HG02884 (cell line): ENCODE results near the gene MRPL45.
"Not testable (repeated sequence)": the region's sequence is repeated elsewhere in the genome, so short reads cannot be mapped to it uniquely, and the experiment has no call there.

Experiments
- ATAC-seq: cut with Tn5 transposase; IDR thresholded peaks from one replicate; pipeline ENCODE4 v1.9.1; 2021; ENCODE audit warnings: mild to moderate bottlenecking, moderate library complexity; ENCODE audit not compliant: unreplicated experiment

The MRPL45 gene

DNA sequence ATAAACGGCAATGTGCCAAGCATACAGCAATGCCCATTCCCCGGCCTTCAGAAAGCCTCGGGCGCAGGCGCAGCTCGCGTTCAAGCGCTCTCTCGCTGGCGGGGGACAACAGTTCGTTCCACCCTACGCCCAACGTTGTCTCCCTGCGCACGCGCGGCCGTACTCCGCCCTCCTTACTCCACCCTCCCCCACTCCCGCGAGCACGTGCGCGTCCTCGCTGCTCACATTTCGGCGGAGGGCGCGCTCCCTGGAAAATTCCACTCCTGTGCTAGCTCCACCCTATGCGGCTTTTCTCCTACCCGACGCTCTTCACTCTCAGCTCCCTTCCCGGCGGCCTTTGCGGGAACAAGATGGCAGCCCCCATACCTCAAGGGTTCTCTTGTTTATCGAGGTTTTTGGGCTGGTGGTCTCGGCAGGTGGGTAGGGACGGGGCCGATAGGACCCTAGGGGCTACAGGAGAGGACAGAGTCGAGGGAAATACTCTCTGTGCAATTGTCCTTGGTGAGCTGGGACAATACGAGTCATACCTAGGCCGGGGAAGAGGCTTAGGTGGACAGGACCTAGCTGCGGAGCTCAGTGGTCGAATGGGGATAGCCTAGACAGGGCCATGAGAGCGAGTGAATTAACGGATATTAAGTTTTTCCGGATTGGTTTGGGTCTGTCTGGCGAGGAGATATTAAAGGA, at the start of gene MRPL45:
Gene MRPL45 (plus strand): TSS at position 335 of the 684 bp plus-strand sequence. CDS start 16 bp downstream, at position 351.
- peak; percentile 96 for ATAC-seq

DNA sequence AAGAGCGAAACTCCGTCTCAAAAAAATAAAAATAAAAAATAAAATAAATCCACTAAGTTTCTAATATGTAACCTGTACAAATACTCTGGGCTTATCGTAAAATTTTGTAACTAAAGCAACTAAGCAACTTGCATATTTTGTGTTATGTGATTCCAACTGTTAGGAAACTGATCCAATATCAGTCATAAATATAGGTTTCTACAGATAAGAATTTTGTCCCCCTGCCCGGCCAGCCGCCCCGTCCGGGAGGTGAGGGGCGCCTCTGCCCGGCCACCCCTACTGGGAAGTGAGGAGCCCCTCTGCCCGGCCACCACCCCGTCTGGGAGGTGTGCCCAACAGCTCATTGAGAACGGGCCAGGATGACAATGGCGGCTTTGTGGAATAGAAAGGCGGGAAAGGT, 43.8 kb upstream of the MRPL45 start:
- ATAC-seq: not testable (repeated sequence)

DNA sequence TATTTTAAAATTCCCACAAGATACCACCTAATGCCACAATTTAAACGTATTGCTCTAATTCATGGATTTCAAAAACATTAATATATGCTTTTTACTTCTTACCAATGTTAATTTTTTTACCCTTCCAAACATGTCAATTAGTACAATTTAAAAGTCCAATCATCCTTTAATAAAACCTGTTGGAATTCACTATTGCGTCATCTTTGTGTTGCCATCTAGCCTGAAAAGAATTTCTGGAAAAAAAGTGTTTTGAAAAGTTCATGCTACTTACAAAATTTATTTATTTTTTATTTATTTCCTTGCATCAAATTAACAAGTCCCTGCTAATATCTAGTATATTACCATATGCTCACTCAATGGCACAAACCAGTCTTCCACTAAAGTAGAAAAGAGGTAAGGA, 42.6 kb upstream of the MRPL45 start:
- not testable (repeated sequence) for ATAC-seq

DNA sequence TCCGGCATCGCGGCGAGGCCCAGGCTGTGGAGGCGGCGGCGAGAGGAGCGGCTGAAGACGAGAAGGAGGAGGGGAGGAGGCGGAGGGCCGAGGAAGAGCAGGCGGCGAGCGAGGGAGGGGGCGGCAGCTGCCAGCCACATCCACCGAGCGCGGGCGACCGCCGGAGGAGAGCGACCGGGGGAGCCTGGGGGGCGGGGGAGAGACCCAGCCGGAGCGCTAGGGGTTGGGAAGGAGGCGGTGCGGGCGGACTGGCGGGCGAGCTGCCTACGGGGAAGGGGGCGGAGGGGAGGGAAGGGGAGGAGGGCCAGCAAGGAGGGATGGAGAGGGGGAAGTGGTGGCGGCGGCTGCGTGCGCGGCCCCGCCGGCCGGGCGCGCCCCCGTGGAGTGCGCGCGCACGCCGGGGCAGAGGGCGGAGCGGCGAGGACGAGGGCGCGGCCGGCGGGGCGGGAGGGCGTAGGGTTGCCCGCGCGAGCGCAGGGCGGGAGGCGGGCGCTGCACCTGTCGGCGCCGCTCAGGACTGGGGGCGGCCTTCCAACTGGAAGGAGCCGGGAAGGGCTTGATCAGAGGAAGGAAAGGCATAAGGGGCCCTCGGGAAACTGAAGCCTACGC, 39.9 kb upstream of the MRPL45 start:
- peak; percentile 54 for ATAC-seq

DNA sequence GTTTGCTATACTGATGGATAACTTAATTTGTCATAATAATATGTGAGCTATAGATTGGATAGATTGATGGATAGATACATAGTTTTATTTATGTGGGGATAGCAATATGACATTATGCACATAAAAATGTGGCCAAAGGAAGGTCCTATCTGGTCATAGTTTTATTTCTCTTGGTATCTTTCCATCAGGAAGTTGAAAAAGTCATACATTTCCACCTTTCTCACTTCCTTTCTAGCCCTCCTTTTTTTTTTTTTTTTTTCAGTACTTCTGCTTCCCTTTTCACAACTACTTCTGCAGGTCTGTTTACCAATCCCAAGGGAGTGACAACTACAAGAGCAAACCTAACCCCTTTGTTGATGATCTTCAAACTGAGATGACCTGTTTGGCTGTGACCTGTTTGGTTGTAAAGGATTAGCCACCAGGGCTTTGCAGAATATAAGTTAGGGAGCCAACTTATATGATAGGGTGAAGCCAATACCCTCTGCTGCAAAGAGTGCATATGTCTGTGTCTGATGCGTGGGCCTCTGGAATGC, 30.9 kb upstream of the MRPL45 start:
- ATAC-seq: not testable (repeated sequence)

DNA sequence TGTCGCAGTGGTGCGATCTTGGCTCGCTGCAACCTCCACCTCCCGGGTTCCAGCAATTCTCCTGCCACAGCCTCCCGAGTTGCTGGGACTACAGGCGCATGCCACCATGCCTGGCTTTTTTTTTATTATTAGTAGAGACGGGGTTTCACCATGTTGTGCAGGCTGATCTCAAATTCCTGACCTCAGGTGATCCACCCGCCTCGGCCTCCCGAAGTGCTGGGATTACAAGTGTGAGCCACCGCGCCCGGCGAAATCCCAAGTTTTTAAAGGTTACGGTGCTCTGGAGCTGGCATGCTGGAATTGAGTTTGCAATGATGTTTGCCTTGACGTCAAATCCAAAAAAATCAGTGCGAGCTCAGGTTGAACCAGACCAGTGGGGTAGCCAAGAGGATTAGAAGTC, 30.4 kb upstream of the MRPL45 start:
- not testable (repeated sequence) for ATAC-seq

DNA sequence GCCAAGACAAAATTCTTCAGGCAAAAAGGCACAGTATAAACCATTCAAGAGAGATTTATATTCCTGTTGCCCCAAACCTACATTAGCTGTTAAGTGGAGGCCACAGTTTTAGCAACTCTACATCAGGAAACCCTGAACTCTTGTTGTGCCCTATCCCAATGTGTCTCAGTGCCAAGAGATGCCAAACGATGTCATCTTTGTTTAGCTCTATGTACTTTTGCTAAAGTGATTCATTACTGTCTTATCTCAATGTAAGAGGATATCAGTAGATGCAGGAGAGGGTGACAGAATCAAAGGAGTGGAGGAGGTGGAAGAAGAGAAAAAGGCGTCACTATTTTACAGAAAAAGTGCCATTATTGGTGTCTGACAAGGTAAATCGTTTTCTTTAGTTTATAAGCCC, 28.8 kb upstream of the MRPL45 start:
- ATAC-seq: not testable (repeated sequence)

DNA sequence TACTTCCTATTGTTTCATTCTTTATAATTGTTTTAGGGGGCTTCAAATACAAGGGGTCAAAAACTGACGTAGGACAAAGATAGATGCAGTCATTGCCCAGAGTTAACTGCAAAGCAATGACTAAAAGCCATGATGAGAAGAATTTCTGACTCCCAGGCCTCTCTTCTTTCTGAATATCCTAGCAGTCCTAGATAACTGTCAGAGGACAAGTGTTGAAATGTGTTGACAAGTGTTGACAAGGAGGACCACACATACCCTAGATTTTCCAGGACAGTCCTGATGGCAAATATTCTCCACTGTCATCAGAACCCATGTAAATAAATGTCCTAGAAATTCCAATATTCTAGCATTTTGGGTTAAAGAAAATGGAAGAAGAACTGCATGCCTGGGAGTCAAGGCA, 27.9 kb upstream of the MRPL45 start:
- not testable (repeated sequence) for ATAC-seq

DNA sequence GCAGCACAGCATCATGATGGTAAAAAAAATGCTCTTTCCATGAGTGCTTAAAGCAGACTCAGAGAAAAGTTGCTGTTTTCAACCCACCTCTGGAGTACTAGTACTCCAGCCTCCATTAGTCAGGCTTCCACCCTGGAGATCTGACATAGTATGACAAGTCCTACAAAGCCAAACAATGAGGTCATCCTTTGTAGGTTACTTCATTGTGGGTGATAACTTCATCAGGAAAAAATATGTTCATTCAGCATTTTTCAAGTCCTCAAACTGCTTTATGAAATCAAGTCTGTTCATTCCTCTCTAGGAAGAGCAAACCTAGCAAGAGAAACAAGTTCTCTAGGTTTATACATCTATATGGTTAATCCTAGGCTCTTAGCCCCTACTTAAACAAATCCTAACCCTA, 27.4 kb upstream of the MRPL45 start:
- ATAC-seq: not testable (repeated sequence)

DNA sequence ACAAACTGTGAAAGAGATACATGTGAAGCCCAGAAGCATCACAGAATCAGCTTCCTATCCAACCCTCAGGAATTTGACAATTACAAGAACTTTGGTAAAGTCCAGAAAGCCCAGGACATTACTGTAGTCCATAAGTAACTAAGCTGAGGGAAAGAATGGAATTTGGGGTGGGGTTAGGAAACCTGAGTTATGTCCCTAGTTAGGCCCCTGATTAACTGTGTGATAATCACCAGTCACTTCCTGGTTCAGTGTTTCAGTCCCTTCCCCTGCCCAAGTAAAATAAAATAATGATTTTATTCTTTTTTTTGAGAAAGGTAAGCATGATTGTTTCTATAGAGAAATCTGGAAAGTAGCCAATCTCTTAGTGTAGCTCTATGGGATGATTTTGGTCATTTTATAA, 11.0 kb upstream of the MRPL45 start:
- not testable (repeated sequence) for ATAC-seq

DNA sequence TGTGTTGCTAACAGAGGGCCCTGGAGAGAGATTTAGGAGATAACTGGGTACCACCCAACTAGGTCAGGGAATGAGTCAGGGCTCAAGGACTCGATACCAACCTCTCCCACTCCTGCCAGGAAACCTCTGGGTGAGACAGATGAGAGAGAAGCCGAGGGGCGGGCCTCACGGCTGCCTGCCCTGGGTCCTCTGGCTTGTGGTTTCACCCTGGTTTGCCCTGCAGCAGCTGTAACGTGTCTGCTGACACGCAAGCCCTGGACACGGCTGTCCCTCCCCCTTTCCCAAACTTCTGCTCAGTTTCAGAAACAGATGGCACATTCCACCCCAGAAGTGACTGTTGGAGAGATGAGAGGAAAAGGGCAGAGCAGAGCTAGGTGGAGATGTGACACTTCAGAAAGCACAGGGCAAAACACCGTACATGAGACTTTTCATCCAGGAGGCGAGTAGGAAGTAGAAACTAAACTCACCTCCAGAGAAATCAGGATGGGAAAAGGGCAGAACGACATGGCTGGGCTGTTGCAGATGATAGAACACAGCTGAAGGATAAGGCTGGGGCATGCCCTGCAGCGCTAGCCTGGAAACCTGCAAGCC, 10.4 kb upstream of the MRPL45 start:
- ATAC-seq: not testable (repeated sequence)

DNA sequence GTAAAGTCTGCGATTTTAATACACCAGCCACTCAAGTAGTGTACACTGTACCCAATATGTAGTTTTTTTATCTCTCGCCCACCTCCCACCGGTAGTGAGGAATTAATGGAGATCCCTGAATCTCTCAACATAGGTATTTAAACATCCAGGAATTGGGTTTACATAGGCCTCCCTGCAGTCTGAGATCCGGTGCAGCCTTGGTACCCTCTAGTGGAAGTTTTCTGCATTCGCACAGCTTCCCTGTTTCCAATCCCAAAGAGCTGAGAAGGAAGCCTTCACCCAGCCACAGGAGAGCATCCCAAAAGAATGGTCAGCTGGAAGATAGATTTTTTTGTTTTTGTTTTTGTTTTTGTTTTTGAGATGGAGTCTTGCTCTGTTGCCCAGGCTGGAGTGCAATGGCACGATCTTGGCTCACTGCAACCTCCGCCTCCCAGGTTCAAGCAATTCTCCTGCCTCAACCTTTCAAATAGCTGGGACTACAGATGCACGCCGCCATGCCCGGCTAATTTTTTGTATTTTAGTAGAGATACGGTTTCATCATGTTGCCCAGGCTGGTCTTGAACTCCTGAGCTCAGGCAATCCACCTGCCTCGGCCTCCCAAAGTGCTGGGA, 8.6 kb upstream of the MRPL45 start:
- ATAC-seq: not testable (repeated sequence)

DNA sequence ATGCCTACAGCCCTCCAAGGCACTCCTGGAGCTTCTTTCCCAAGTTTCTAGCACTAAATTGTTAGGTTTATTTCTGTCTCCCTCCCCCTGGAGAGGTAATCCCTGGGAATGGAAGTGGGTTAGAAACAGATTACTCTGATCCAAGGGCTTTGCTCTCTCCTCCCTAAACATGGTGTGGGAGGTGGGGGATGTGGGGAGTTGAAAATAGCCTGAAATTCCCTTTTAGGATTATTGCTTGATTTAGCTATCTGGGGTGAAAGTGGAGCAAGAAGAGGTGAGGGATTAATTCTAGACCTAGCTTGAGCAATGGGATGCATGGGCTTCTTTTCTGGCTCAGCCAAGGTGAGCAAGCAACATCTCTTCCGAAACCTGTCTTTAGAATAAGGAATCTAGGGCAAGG, 7.2 kb upstream of the MRPL45 start:
- not testable (repeated sequence) for ATAC-seq

DNA sequence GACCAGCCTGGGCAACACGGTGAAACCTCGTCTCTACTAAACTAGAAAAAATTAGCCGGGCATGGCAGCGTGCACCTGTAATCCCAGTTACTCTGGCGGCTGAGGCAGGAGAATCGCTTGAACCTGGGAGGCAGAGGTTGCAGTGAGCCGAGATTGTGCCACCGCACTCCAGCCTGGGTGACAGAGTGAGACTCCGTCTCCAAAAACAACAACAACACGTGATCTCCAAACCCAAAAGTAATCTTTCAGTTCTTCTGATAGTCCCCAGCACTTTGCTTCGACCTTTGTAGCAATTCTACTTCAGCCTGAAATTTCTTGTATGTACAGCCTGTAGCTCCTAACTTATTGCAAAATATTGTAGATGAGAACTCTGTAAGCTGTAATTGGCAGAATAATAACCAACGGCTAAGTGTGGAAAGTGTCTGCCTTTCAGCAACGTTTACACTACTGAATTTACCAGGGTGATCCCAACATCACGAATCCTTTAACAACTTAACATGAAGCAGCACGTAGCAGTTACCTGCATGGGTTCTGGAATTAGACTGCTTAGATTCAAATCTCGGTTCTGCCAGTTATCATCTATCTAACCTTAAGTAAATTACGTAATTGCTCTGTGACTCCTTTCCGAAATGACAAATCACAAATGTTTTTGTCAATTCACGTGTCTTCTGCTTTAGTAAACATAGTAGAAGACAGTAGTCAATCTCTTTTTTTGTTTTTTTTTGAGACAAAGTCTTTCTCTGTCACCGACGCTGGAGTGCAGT, 1.2 kb upstream of the MRPL45 start:
- not testable (repeated sequence) for ATAC-seq

DNA sequence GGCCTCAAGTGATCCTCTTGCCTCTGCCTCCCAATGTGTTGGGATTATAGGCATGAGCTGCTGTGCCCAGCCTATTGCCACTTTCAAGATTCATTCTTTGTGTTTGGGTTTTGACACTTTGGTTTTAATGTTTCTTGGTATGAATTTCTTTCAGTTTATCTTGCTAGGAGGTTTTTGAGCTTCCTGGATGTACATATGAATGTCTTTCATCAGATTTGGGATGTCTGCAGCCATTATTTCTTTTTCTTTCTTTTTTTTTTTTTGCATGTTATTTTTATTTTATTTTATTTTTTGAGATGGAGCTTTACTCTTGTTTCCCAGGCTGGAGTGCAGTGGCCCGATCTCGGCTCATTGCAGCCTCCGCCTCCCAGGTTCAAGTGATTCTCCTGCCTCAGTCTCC, 18.5 kb downstream of the MRPL45 start:
- ATAC-seq: no peak

DNA sequence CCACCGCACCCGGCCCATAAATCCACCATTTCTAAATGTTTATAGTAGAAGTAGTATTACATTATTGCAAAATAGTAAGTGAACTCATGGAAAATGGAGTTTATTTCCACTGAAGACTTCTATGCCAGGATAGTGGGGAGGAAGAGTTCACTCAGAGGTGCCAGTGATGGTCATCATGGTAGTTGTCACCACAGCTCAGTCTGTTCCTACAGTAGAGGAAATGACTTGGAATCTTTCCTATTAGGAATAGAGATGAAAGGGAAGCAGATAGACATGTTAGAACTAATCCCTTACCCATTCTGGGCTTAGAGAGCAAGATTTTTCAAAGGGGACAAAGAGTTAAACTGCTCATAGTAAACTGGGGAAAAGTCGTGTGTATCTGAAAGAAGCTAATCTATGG, 20.1 kb downstream of the MRPL45 start:
- no peak for ATAC-seq

DNA sequence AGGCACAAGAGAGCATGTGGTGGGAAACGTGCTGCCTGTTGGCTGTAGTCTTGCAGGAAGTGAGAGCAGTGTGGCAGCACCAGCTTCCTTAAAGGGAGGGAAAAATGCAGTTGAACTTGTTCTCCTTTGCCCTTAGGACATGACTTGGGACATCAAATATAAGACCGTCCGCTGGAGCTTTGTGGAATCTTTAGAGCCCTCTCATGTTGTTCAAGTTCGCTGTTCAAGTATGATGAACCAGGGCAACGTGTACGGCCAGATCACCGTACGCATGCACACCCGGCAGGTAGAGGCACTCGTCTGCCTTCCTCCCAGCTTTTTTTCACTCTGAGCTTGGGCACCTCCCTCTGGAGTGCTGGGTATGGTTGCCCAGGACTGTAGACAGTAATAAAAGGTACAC, 23.5 kb downstream of the MRPL45 start:
- ATAC-seq: no peak

DNA sequence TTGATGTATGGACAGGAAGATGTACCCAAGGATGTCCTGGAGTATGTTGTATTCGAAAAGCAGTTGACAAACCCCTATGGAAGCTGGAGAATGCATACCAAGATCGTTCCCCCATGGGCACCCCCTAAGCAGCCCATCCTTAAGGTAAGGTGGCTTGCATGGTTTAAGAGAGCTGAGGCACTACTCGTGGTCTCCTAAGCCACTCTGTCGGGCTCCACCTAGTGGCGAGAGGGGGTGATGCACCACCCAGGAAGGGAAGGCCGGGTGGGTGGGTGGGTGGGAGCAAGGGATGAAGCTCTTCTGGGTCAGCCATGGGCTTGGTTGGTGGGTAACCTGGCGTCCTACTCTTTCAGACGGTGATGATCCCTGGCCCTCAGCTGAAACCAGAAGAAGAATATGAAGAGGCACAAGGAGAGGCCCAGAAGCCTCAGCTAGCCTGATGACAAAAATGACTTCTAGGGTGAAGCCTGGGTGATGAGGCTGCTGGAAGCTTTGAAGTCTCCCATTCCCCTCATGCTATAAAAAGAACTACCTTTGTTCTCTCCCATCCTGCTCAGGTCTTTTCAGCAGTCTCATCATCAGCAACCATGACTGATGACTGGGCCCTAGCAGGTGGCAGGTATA, 25.3 kb downstream of the MRPL45 start:
- ATAC-seq: no peak

DNA sequence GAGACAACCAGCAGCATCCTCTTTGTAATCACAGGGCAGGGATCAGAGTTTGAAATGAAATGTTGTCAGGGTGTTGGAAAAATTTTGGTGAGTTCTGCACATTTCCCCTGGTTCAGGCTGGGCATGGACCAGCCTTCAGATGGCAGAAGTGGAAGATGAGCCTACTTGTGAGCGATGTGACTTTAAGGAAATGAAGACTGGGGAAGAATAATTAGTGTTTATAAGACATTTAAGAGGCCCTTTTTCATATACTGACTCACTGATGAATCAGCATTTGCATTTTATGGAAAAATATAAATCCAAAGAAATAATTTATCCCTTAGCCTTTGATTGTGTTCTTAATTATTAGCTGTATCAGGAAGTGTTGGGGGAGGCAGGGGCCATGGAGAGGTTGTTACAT, 25.9 kb downstream of the MRPL45 start:
- no peak for ATAC-seq

DNA sequence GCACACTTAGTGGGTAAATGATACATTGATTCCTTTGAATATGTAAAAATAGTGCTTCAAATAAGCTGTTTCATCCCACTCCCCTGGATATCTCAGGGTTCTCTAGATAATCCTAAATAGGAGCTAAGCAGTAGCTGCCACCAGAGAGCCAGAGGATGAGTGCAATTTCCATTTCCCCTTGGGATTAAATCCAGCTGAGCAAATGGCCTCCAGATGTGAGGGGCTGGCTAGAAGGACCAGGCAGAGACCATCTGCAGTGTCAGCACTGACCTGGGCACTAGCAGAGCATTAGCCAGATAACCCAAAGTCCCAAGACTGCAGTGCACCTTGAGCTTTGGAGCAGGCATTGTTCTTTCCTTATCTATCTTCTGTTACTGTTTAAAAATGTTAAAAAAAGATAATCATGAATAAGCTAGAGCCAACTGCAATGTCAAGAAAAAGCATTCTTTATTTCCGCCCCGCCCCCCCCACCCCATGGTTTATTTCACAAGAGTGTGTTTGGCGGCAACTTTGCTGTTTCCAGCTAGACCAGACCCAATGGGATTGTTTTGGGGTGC, 27.3 kb downstream of the MRPL45 start:
- ATAC-seq: no peak
